T1000 (cell line): ENCODE measurements around the gene SH2D6.
"Not testable (repeated sequence)": the region's sequence is repeated elsewhere in the genome, so short reads cannot be mapped to it uniquely, and the experiment has no call there.

Experiments used
- DNase-seq: peaks from one replicate; lab custom pipeline; 2025; ENCODE audit warnings: mixed read lengths; lab: John Stamatoyannopoulos, UW

Gene SH2D6

DNA sequence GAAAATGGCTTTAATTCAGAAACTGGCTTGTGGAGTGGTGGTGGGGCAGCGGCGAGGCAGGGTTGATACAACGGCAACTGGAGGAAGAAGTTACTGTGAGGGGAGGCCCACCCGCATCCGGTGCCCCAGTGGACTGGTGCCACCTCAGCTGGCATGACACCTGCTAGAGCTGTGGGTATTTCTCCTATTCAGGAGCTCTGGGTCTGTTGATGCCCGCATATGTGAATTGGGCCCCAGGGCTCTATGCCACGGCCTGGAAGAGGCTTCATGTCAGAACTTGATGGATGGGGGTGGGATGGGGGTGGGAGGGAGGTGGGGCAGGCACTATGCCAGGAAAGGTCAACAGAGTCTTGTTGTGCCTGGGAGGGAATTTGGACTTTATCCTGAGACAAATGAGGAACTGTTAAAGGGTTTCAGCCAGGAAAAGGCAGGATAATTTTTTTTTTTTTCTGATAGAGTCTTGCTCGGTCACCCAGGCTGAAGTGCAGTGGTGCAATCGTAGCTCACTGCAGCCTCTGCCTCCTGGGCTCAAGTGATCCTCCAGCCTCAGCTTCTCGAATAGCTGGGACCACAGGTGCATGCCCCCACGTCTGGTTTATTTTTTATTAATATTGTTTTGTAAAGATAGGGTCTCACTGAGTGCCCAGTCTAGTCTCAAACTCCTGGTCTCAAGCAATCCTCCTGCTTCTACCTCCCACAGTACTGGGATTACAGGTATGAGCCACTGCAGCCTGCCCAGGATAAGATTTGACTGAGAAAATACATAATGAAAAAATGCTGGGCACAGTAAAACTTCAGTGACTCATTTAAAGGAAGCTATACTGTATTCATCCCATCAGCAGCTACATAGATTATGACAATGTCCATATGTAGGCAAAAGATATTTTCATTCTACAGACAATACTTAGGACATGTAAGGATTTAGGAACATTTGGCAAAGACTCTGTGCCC is 52.6 kb downstream of the SH2D6 start:
- no peak for DNase-seq

DNA sequence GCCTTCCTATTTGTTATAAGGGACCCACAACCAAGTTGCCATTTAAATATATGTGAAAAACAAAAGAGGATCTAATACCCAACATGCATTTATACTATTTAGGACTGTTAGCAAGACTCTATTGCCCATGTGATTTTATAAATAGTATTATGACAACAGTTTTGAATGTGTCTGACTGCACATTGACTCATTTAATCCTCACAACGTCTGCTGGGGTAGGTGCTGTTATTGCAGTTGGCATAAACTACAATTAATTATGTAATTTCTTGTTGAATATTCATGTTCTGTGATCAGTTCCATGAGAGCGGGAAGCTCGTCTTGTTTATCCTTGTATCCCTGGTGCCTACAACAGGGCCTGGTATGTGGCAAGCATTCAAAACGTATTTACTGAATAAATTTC is 53.7 kb downstream of the SH2D6 start:
- DNase-seq = no peak

DNA sequence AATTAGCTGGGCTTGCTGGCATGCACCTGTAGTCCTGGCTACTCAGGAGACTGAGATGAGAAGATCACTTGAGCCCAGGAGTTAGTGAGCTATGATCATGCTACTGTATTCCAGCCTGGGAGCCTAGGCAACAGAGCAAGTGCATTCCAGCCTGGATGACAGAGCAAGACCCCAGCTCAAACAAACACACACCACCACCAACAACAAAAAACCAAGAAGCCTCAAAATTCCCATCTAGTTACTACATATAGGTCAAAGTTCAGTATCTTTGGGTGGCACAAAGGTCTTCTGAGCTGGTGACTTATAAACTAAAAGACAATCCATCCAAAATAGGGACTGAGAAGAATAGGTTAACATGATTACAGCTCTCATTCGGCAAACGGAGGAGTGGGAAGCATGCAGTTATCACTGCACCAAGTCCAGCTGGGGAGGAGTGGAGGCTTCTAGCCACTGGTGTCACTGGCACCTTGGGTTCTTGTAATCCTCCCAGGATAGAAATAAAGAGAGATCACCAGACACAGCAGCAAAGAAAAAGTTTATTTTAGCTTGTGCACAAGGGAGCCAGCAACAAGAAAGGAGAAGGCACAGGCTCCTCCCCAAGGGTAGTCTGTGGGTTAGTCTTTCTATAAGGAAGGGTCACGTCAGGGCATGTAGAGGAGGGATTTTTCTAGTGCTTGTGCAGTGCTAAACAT is 57.4 kb downstream of the SH2D6 start:
- no peak for DNase-seq

DNA sequence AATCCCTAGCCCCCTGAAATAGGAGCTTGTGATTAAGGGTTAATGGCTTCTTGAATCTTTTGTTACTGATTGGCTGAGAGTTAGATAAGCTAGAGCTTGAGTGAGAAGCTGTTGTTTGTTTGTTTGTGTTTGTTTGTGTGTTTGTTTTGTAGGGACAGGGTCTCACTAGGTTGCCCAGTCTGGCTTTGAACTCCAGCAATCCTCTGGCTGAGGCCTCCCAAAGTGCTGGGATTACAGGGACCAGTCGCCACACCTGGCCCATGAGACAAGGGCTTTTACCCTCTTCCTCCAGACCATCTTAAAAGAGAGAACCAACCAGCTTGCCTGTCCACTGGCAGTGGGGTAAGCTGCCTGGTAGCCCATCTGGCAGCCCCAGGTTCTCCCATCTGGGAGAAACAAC is 58.1 kb downstream of the SH2D6 start:
- no peak for DNase-seq

DNA sequence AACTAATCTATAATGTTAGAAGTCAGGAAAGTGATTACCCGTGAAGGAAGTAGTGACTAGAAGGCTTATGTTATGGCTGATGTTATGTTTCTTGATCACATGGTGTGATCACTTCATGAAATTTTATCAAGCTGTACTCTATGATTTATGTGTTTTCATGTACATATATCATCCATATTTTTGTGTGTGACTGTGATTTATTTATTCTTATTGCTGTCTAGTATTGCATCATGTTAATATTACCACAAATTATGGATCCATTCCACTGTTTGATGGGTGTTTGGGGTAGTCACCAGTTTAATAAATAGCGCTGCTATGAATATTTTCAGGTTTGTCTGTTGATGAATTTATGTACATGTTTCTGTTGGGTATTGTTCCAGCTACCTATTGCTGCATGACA is 59.4 kb downstream of the SH2D6 start:
- DNase-seq = no peak

DNA sequence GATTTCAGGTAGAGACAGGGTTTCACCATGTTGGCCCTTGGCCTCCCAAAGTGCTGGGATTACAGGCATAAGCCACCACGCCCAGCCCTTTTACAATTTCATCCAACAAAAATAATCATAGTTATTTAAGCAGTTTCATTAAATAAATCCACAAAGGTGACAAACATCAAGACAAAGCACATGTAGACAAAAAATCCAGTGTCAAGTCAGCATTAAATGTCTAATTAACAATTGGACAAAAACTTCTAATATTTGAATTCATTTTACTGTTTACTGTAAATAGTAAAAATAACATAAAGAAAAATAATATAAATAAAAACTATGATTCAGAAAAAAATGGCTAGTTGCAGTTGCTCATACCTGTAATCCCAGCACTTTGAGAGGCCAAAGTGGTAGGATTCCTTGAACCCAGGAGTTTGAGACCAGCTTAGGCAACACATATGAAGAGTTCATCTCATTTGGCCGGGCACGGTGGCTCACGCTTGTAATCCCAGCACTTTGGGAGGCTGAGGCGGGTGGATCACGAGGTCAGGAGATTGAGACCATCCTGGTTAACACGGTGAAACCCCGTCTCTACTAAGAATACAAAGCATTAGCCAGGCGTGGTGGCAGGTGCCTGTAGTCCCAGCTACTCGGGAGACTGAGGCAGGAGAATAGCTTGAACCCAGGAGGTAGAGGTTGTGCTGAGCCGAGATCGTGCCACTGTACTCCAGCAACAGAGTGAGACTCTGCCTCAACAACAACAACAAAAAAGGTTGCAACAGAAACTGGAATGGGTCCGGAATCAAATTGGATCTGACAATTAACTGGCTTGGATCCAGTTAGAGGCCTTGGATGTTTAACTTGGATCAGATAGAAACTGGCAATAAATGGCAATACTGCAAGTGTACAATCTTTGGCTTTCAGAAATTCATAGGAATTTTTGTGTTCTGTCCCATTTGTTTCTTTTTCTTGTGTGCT is 63.6 kb downstream of the SH2D6 start:
- no peak for DNase-seq

DNA sequence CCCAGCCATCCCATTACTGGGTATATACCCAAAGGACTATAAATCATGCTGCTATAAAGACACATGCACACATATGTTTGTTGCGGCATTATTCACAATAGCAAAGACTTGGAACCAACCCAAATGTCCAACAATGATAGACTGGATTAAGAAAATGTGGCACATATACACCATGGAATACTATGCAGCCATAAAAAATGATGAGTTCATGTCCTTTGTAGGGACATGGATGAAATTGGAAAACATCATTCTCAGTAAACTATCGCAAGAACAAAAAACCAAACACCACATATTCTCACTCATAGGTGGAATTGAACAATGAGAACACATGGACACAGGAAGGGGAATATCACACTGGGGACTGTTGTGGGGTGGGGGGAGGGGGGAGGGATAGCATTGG is 66.1 kb downstream of the SH2D6 start:
- not testable (repeated sequence) for DNase-seq

DNA sequence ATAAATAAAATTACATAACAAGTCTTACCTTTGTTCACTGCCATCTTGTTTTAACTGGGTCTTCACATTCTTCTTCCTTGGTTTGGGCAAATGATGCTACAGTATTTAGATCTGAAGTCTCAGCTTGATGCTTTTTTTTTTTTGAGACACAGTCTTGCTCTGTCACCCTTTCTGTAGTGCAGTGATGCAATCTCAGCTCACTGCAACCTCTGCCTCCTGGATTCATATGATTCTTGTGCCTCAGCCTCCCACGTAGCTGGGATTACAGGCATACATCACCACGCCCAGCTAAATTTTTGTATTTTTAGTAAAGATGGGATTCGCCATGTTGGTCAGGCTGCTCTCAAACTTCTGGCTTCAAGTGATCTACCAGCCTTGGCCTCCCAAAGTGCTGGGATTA is 67.3 kb downstream of the SH2D6 start:
- no peak for DNase-seq
